CD4-positive, alpha-beta T cell (primary cell): ENCODE measurements around the gene TFAP2E. TPM values are rescaled to one million over a fixed set of nuclear protein-coding genes. Genes with fewer than 3 reads are reported as not detected.

Experiments used
- ATAC-seq: fragments of 200-7000 bp; cut with Tn5 transposase; one replicate; pipeline ENCODE4 v1.10.0; 2022; ENCODE audit warnings: mild to moderate bottlenecking; ENCODE audit not compliant: poor library complexity
- CTCF ChIA-PET: fragments of 350-600 bp; sonication (Branson Sonifier 250); formaldehyde crosslinking; loops from one replicate; lab custom pipeline; 2021; ENCODE audit warnings: antibody characterized with exemption, inconsistent platforms; lab: Charles Lee
- POLR2A ChIA-PET: fragments of 350-600 bp; sonication (Branson Sonifier 250); formaldehyde crosslinking; loops from one replicate; lab custom pipeline; 2021; ENCODE audit warnings: antibody characterized with exemption, inconsistent platforms; lab: Charles Lee
- DNase-seq, 14 experiments: peaks; one replicate each; pipeline ENCODE4 v3.0.0-alpha.2; 2013 to 2020; ENCODE audit warnings: mixed read lengths in 2 of 14
- H3K27ac ChIP-seq, 2 donors: one replicate each; pipeline versions ENCODE4 v1.5.1 to v1.7.0; 2013; ENCODE audit warnings: low read length in 2 of 2, low read depth in 1 of 2, mild to moderate bottlenecking in 1 of 2
- H3K27me3 ChIP-seq, 2 experiments: 1 replicate in 1 of 2; 2 replicates in 1 of 2; pipeline versions ENCODE4 v1.6.1 to v1.7.0; 2013; ENCODE audit warnings: low read length in 2 of 2, control low read depth in 1 of 2, mild to moderate bottlenecking in 1 of 2, moderate library complexity in 1 of 2; ENCODE audit not compliant: insufficient read depth in 2 of 2, control insufficient read depth in 1 of 2
- H3K36me3 ChIP-seq: one replicate; pipeline ENCODE4 v1.6.1; 2013; ENCODE audit warnings: low read length, control low read depth; ENCODE audit not compliant: insufficient read depth
- H3K4me1 ChIP-seq: one replicate; pipeline ENCODE4 v1.6.1; 2013; ENCODE audit warnings: low read length, control low read depth; ENCODE audit not compliant: insufficient read depth
- H3K4me3 ChIP-seq: one replicate; pipeline ENCODE4 v1.5.1; 2013; ENCODE audit warnings: mild to moderate bottlenecking, low read length, moderate library complexity
- H3K9me3 ChIP-seq, 2 experiments: 1 replicate in 1 of 2; 2 replicates in 1 of 2; pipeline versions ENCODE4 v1.6.1 to v1.7.0; 2013; ENCODE audit warnings: low read length in 2 of 2, mild to moderate bottlenecking in 2 of 2, control low read depth in 1 of 2, moderate library complexity in 1 of 2; ENCODE audit not compliant: control insufficient read depth in 1 of 2, insufficient read depth in 1 of 2
- H3K27ac Mint-ChIP-seq: one replicate; pipeline ENCODE4 v1.8.0; 2020; ENCODE audit warnings: mixed read lengths
- H3K27me3 Mint-ChIP-seq: one replicate; pipeline ENCODE4 v1.8.0; 2021; ENCODE audit warnings: mixed read lengths
- H3K36me3 Mint-ChIP-seq: one replicate; pipeline ENCODE4 v1.8.0; 2021; ENCODE audit warnings: low read depth, mixed read lengths
- H3K4me1 Mint-ChIP-seq: one replicate; pipeline ENCODE4 v1.8.0; 2021; ENCODE audit warnings: low read depth, mixed read lengths
- H3K4me3 Mint-ChIP-seq: one replicate; pipeline ENCODE4 v1.8.0; 2020; ENCODE audit warnings: mild to moderate bottlenecking, mixed read lengths
- H3K9me3 Mint-ChIP-seq: one replicate; pipeline ENCODE4 v1.8.0; 2020; ENCODE audit warnings: mixed read lengths
- CTCF ChIP-seq: fragments of 200-600 bp; IDR thresholded peaks from one replicate; pipeline ENCODE4 v1.8.0; 2022; ENCODE audit warnings: antibody characterized with exemption, mild to moderate bottlenecking
- intact Hi-C, 2 experiments: fragments of 100-400 bp; cut with DNase I in 1 of 2; cut with micrococcal nuclease in 1 of 2; formaldehyde crosslinking; loops; one replicate each; pipeline versions ENCODE4 v1.15.1 to v1.9.0; 2023 to 2025; cut with DNase I, micrococcal nuclease
- total RNA-seq, 174 experiments: library from RNA in 2 of 174; stranded (reverse) in 2 of 174; gene quantifications; one replicate each; pipeline ENCODE4 v1.2.3 and lab custom pipeline; 2021 to 2026

The TFAP2E gene
- total RNA-seq, 2 experiments from 2014 or later = 3.0 to 3.8 TPM

GRCh38 chr1:35554266-35555211, 18.6 kb upstream of the TFAP2E start:
- H3K27ac Mint-ChIP-seq = peak overlapping the region; percentile 97
- DNase-seq (no peak), ATAC-seq (no peak)
- H3K9me3 ChIP-seq = no peaks in the 10 kb centered on the region
- H3K36me3 Mint-ChIP-seq = peaks cover 80% of the 10 kb centered on the region
- POLR2A ChIA-PET = no interaction called here
- no peak overlapping the region for H3K4me3 ChIP-seq
- peaks cover 76% of the 10 kb centered on the region for H3K4me1 Mint-ChIP-seq
- peaks cover 44% of the 10 kb centered on the region for H3K4me1 ChIP-seq
- peaks cover 43% of the 10 kb centered on the region for H3K36me3 ChIP-seq
- H3K27me3 ChIP-seq = no peaks in the 10 kb centered on the region
- H3K27me3 Mint-ChIP-seq = no peaks in the 10 kb centered on the region
- CTCF ChIA-PET = no interaction called here
- H3K9me3 Mint-ChIP-seq = no peaks in the 10 kb centered on the region
- intact Hi-C loops = loop anchor here (5.0 to 10.0 kb wide), 4 partner anchors 352 to 690 kb away; partner anchors contain the start of genes SFPQ (in 1 of the 2) and ZMYM6 (in 1 of the 2)
- no peak overlapping the region for H3K27ac ChIP-seq
- no peak for TF ChIP-seq CTCF
- peak overlapping the region; percentile 100 for H3K4me3 Mint-ChIP-seq

- TF ChIP-seq CTCF = no peak
- peaks cover 47% of the 10 kb centered on the region for H3K4me1 ChIP-seq
- Mint-ChIP-seq H3K27ac (peak overlapping the region; percentile 97), H3K4me3 (peak overlapping the region; percentile 100), H3K36me3 (peaks cover 77% of the 10 kb centered on the region), H3K9me3 (no peaks in the 10 kb centered on the region), H3K4me1 (peaks cover 75% of the 10 kb centered on the region), H3K27me3 (no peaks in the 10 kb centered on the region)
- CTCF ChIA-PET = interaction anchor here (2.0 kb wide), 1 partner anchor 104 kb away, joined by 10 read pairs; no protein-coding TSS in a partner anchor
- ATAC-seq (no peak), DNase-seq (no peak)
- H3K27ac ChIP-seq = no peak overlapping the region
- H3K36me3 ChIP-seq = peaks cover 37% of the 10 kb centered on the region
- H3K4me3 ChIP-seq = no peak overlapping the region
- H3K9me3 ChIP-seq = no peaks in the 10 kb centered on the region
- no peaks in the 10 kb centered on the region for H3K27me3 ChIP-seq
- POLR2A ChIA-PET = interaction anchor here (3.0 kb wide), 1 partner anchor 16 kb away, joined by 53 read pairs; no protein-coding TSS in a partner anchor
- intact Hi-C loops = loop anchor here (5.0 to 10.0 kb wide), 4 partner anchors 353 to 690 kb away; partner anchors contain the start of genes SFPQ (in 1 of the 2) and ZMYM6 (in 1 of the 2)
Observed at GRCh38 chr1:35555212-35555584, 17.9 kb upstream of the TFAP2E start.

- POLR2A ChIA-PET = interaction anchor here (0.5 to 3.2 kb wide), 7 partner anchors 17 to 214 kb away, joined by 3 to 53 read pairs (median 6); no protein-coding TSS in a partner anchor
- H3K27me3 ChIP-seq = no peaks in the 10 kb centered on the region
- peak overlapping the region; percentile 97 for H3K27ac Mint-ChIP-seq
- intact Hi-C loops = loop anchor here (2.0 to 10.0 kb wide), 6 partner anchors 49 to 691 kb away; partner anchors contain the start of genes SFPQ (in 1 of the 2) and ZMYM6 (in 1 of the 2)
- CTCF ChIA-PET = interaction anchor here (0.9 to 2.0 kb wide), 3 partner anchors 9 to 105 kb away, joined by 3 to 10 read pairs (median 4); no protein-coding TSS in a partner anchor
- DNase-seq (no peak), ATAC-seq (no peak)
- H3K27ac ChIP-seq = no peak overlapping the region
- peaks cover 73% of the 10 kb centered on the region for H3K4me1 Mint-ChIP-seq
- peak overlapping the region; percentile 98 for H3K4me3 ChIP-seq
- H3K4me3 Mint-ChIP-seq = peak overlapping the region; percentile 100
- H3K4me1 ChIP-seq = peaks cover 47% of the 10 kb centered on the region
- peaks cover 30% of the 10 kb centered on the region for H3K36me3 ChIP-seq
- H3K27me3 Mint-ChIP-seq = no peaks in the 10 kb centered on the region
- peaks cover 76% of the 10 kb centered on the region for H3K36me3 Mint-ChIP-seq
- no peaks in the 10 kb centered on the region for H3K9me3 Mint-ChIP-seq
- no peaks in the 10 kb centered on the region for H3K9me3 ChIP-seq
- TF ChIP-seq CTCF = no peak
Observed at GRCh38 chr1:35555601-35556477, 17.3 kb upstream of the TFAP2E start.
